NCI-H2196 treated with DMSO at 0.1 percent for 48 hours (cell line): ENCODE measurements around the gene USP46.
A peak's percentile ranks its signal among the peaks of the same experiment; 100 is the strongest.

Source experiments
- DNase-seq: peaks from one replicate; lab custom pipeline; 2025; ENCODE audit not compliant: unreplicated experiment; lab: John Stamatoyannopoulos, UW

USP46 gene, protein sequence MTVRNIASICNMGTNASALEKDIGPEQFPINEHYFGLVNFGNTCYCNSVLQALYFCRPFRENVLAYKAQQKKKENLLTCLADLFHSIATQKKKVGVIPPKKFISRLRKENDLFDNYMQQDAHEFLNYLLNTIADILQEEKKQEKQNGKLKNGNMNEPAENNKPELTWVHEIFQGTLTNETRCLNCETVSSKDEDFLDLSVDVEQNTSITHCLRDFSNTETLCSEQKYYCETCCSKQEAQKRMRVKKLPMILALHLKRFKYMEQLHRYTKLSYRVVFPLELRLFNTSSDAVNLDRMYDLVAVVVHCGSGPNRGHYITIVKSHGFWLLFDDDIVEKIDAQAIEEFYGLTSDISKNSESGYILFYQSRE

GRCh38 chr4:52659001-52659721, at the start of gene USP46:
Gene USP46, minus strand, starts transcription at chr4:52659301. Its CDS starts 151 bp downstream, at chr4:52659150.
- DNase-seq, result peak; percentile 12

GRCh38 chr4:52704661-52705060, 45.6 kb upstream of the USP46 start:
- no peak for DNase-seq

DNA sequence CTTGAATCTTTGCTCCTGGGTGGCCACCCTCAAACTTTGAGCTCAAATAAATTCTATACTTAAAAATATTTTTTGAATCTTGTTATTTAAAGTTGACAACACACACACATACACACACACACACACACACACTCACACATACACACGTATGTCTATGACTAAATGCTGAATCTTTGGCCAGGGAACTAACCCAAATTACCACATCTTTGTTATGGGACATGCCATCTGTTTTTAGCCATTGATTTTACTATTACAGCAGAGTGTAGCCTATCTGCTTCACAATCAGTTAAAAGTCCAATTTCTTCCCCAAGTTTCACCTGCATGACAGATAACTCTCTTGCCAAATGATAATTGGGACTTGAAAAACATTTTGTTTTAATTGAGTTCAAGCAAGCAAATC, 45.0 kb upstream of the USP46 start:
- no peak for DNase-seq

GRCh38 chr4:52701207-52701606, 42.1 kb upstream of the USP46 start:
- DNase-seq, result no peak

DNA sequence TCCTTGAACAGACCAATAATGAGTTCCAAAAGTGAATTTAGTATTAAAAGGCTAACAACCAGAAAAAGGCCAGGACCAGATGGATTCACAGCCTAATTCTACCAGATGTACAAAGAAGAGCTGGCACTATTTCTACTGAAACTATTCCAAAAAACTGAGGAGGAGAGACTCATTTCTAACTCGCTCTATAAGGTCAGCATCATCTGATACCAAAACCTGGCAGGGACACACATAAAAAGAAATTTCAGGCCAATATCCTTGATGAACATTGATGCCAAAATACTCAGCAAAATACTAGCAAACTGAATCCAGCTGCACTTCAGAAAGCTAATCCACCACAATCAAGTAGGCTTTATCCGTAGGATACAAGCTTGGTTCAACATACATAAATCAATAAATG, 35.8 kb upstream of the USP46 start:
- DNase-seq, result no peak

DNA sequence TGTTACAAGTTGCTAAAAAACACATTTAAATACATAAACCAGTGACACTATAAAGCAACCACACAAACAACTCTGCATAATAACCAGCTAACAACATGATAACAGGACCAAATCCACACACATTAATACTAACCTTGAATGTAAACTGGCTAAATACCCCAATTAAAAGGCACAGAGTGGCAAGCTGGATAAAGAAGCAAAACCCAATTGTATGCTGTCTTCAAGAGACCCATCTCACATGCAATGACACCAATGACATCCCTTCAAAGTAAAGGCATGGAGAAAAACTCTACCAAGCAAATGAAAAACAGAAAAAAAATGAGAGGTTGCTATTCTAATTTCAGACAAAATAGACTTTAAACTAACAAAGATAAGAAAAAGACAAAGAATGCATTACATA, 34.4 kb upstream of the USP46 start:
- no peak for DNase-seq

DNA sequence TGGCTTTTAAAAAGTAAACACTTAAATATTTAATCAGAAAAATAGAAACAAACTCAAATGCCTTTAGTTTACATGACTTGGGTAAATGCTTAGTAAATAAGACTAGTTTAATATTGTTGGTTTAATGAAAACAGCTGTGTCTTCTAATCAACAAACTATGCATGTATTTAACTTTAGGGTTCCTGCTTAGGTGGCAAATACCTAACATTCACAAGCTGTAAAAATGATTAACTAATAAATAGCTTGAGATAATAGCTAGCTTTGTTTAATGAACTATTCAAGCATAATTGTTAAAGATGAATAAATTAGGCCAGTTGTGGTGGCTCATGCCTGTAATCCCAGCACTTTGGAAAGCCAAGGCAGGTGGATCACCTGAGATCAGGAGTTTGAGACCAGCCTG, 30.0 kb upstream of the USP46 start:
- DNase-seq, result no peak

- no peak for DNase-seq
Observed at GRCh38 chr4:52687696-52688095, 28.6 kb upstream of the USP46 start.

- no peak for DNase-seq
Observed at GRCh38 chr4:52685316-52685715, 26.2 kb upstream of the USP46 start.

- DNase-seq, result no peak
Observed at GRCh38 chr4:52684896-52685295, 25.8 kb upstream of the USP46 start.

- DNase-seq, result no peak
Observed at GRCh38 chr4:52680381-52680780, 21.3 kb upstream of the USP46 start.

GRCh38 chr4:52676536-52676935, 17.4 kb upstream of the USP46 start:
- DNase-seq, result no peak

DNA sequence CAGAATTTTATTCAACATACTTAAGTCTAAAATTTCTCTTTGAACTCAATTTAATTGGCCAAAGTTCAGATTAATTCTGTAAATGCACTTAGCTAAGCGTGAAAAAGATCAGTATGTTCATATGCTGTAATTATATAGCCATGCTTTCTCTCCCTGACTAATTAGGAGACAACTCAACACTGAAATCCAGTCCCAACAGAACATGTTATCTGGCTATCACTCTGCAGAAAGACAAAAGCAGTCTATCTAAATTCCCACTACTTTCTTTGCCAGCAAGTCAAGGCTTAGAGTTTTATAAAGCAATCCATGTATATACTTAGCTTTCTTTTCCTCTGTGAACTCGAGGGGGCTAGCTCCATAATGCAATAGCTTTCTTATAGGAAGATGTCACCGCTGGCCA, 16.0 kb upstream of the USP46 start:
- DNase-seq, result no peak

GRCh38 chr4:52670739-52671138, 11.6 kb upstream of the USP46 start:
- DNase-seq, result no peak

DNA sequence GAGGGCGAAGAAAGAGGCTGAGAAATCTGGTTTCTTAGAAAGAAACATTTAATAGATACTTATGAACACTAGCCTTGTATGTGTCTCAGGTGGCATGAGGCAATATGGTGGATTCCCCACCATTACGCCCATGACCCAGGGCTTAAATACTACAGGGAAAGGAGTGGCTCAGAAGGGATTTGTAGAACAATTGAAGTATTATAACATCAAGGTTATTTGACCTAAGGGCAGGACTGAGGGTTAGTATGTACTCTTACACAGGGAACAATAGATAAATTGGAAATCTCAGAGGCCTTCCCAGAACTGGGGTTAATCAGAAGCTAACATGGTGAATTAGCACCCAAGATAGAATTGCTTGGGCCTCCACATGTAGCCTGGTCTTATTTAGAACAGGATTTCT, 11.0 kb upstream of the USP46 start:
- no peak for DNase-seq

DNA sequence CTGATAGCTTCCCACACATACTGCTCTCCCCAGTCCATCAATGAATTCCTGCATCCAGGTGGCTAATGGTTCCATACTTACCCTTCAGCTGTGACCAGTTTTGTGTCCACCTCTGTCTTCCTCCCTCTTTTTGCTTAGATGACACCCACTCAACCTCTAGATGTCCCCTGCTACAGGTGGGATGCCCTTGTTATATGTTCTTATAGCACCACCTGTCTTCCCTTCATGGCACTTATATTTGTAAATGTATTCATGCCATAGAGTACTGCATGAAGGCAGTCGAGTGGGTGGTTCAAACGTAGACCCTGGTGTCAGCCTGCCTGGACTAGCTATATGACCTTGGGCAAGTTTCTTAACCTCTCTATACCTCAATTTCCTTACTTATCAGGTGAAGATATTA, 6.5 kb upstream of the USP46 start:
- DNase-seq, result no peak

- no peak for DNase-seq
Observed at GRCh38 chr4:52664479-52664878, 5.4 kb upstream of the USP46 start.

DNA sequence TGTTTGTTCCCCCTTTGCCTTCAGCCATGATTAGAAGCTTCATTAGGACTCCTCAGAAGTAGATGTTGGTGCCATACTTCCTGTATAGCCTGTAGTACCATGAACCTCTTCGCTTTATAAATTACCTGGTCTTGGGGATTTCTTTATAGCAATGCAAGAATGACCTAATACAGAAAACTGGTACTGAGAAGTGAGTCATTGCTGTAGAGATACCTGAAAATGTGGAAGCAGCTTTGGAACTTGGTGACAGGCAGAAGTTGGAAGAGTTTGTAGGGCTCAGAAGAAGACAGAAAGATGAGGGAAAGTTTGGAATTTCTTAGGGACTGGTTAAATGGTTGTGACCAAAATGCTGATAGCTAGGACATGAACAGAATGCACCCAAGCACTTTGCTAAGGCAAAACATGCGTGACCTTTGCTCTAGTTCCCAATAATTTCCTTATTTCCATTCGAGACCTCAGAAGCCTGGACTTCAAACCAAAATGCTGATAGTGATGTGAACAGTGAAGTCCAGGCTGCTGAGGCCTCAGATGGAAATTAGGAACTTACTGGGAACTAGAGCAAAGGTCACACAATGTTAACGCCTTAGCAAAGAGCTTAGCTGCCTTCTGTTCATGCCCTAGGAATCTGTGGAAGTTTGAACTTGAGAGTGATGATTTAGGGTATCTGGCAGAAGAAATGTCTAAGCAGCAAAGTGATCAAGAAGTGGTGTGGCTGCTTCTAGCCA, 3.0 kb upstream of the USP46 start:
- no peak for DNase-seq

DNA sequence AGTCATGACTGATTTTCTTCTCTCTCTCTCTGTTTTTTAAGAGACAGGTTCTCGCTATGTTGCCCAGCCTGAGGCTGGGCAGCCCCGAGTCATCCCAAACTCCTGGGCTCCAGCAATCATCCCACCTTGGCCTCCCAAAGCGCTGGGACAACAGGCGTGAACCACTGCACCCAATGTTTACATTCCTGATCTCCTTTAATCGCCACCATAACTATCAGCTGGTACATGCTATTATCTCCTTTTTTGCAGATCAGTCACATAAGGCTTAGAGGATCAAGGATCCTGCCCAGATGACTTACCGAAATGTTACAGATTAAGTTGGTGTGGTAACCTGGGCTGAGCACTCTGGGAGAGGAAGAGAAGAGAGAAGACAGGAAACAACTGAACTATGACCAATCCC, 1.5 kb upstream of the USP46 start:
- DNase-seq, result no peak

- no peak for DNase-seq
Observed at GRCh38 chr4:52659722-52660261, 691 bp upstream of the USP46 start.

DNA sequence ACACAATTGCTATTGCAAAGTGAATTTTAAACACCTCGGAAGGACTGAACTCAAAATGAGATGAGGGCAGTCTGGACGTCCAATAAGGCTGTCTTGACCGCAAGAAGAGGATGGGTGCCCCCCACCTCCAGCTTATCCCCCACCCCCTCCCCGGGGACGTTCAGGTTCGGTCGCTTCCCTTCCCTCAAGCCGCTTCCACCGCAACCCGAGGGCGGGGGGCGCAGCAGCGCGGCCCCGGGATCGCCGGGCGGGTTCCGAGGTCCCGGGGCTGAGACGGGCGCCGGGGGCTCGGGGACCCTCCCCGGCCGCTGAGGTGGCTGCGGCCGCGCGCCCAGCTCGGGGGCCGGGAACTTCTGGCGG, 480 bp downstream of the USP46 start:
- no peak for DNase-seq
